H1 (cell line): ENCODE results near the gene SSUH2. TPM values are rescaled to one million over a fixed set of nuclear protein-coding genes. Genes with fewer than 3 reads are reported as not detected.

Source experiments
- CTCF ChIA-PET: fragments of 300-600 bp; sonication (Branson Sonifier 250); formaldehyde crosslinking; loops from one replicate; lab custom pipeline; 2021; ENCODE audit not compliant: partially characterized antibody; lab: Charles Lee
- POLR2A ChIA-PET: fragments of 300-600 bp; sonication (Branson Sonifier 250); formaldehyde crosslinking; loops from one replicate; lab custom pipeline; 2021; ENCODE audit warnings: inconsistent platforms; ENCODE audit not compliant: partially characterized antibody; lab: Charles Lee
- DNase-seq, 2 experiments: peaks; one replicate each; pipeline versions ENCODE4 v3.0.0 to v3.0.0-alpha.2; 2010 to 2022; ENCODE audit warnings: low spot score in 2 of 2, low read depth in 1 of 2, mixed read lengths in 1 of 2
- FAIRE-seq: peaks from 2 replicates; lab custom pipeline; 2011; peaks lifted over from hg19 to GRCh38; lab: Jason Lieb, UNC
- H2AFZ ChIP-seq: 2 replicates; pipeline ENCODE4 v1.8.1; 2012; ENCODE audit warnings: low read length, inconsistent platforms
- H2AK5ac ChIP-seq: 2 replicates; pipeline ENCODE4 v1.6.1; 2013; ENCODE audit warnings: low read depth, low read length
- H2BK120ac ChIP-seq: replicated peaks from 2 replicates; pipeline ENCODE3; 2013; ENCODE audit warnings: low read depth, low read length, inconsistent platforms
- H2BK12ac ChIP-seq: 2 replicates; pipeline ENCODE4 v1.6.1; 2013; ENCODE audit warnings: low read depth, low read length
- H2BK15ac ChIP-seq: 2 replicates; pipeline ENCODE4 v1.6.1; 2013; ENCODE audit warnings: low read length
- H2BK20ac ChIP-seq: 2 replicates; pipeline ENCODE4 v1.6.1; 2013; ENCODE audit warnings: low read length
- H2BK5ac ChIP-seq: 2 replicates; pipeline ENCODE4 v1.6.1; 2013; ENCODE audit warnings: low read depth, low read length
- H3K14ac ChIP-seq: 2 replicates; pipeline ENCODE4 v1.6.1; 2013; ENCODE audit warnings: inconsistent platforms; ENCODE audit not compliant: insufficient read length
- H3K18ac ChIP-seq: 2 replicates; pipeline ENCODE4 v1.6.1; 2013; ENCODE audit warnings: low read length; ENCODE audit errors: extremely low read depth
- H3K23ac ChIP-seq: 2 replicates; pipeline ENCODE4 v1.6.1; 2013; ENCODE audit warnings: inconsistent platforms; ENCODE audit not compliant: insufficient read length
- H3K23me2 ChIP-seq: 2 replicates; pipeline ENCODE4 v1.6.1; 2013; ENCODE audit warnings: low read depth, low read length
- H3K27ac ChIP-seq: 2 replicates; pipeline ENCODE4 v1.6.1; 2011; ENCODE audit warnings: low read depth, low read length, inconsistent platforms
- H3K27me3 ChIP-seq, 4 experiments: replicated peaks in 1 of 4; 1 replicate in 1 of 4; 2 replicates in 3 of 4; pipeline versions ENCODE4 v1.6.1 to v1.8.1; 2011 to 2013; ENCODE audit warnings: low read length in 3 of 4, mild to moderate bottlenecking in 3 of 4, inconsistent platforms in 2 of 4, mixed read lengths in 2 of 4, moderate library complexity in 1 of 4; ENCODE audit not compliant: control insufficient read depth in 3 of 4, insufficient read depth in 3 of 4; ENCODE audit errors: extremely low read depth in 1 of 4
- H3K36me3 ChIP-seq, 4 experiments: 2 replicates each; pipeline versions ENCODE4 v1.6.1 to v1.8.1; 2011 to 2013; ENCODE audit warnings: mild to moderate bottlenecking in 4 of 4, low read length in 3 of 4, moderate library complexity in 2 of 4, control low read depth in 1 of 4, inconsistent platforms in 1 of 4; ENCODE audit not compliant: insufficient read depth in 4 of 4, control insufficient read depth in 2 of 4
- H3K4ac ChIP-seq: replicated peaks from 2 replicates; pipeline ENCODE3; 2013; ENCODE audit warnings: low read length, low read depth, mixed read lengths, inconsistent platforms; ENCODE audit not compliant: insufficient read length
- H3K4me1 ChIP-seq, 4 experiments: replicated peaks in 1 of 4; 1 replicate in 1 of 4; 2 replicates in 3 of 4; pipeline versions ENCODE4 v1.6.1 to v1.8.1; 2011 to 2013; ENCODE audit warnings: low read length in 3 of 4, inconsistent platforms in 2 of 4, mixed read lengths in 1 of 4; ENCODE audit not compliant: insufficient read depth in 4 of 4, control insufficient read depth in 3 of 4
- H3K4me2 ChIP-seq, 2 experiments: 2 replicates each; pipeline versions ENCODE4 v1.6.1 to v1.8.1; 2011 to 2013; ENCODE audit warnings: low read depth in 2 of 2, low read length in 2 of 2, control low read depth in 1 of 2, inconsistent platforms in 1 of 2, mild to moderate bottlenecking in 1 of 2; ENCODE audit not compliant: insufficient read depth in 1 of 2
- H3K4me3 ChIP-seq, 4 experiments: fragments of 200-600, 300-600 bp in 1 of 4; sonication (generic), shearing (Covaris generic), sonication (Bioruptor Twin) in 1 of 4; 2 replicates each; pipeline versions ENCODE4 v1.5.1 to v1.8.1; 2011 to 2016; ENCODE audit warnings: low read length in 4 of 4, low read depth in 3 of 4, control low read depth in 2 of 4, inconsistent platforms in 2 of 4, mild to moderate bottlenecking in 2 of 4, mixed read lengths in 1 of 4, moderate library complexity in 1 of 4; ENCODE audit not compliant: insufficient read depth in 2 of 4; ENCODE audit errors: extremely low read depth in 1 of 4
- H3K56ac ChIP-seq: replicated peaks from 2 replicates; pipeline ENCODE3; 2013; ENCODE audit warnings: low read depth, mild to moderate bottlenecking, mixed read lengths, low read length, inconsistent platforms; ENCODE audit not compliant: insufficient read length
- H3K79me1 ChIP-seq: 2 replicates; pipeline ENCODE4 v1.6.1; 2013; ENCODE audit warnings: low read depth, low read length, control low read depth
- H3K79me2 ChIP-seq, 2 experiments: 2 replicates each; pipeline versions ENCODE4 v1.6.1 to v1.8.1; 2012 to 2013; ENCODE audit warnings: low read length in 2 of 2, mild to moderate bottlenecking in 2 of 2, inconsistent platforms in 1 of 2; ENCODE audit not compliant: insufficient read depth in 2 of 2, control insufficient read depth in 1 of 2
- H3K9ac ChIP-seq, 4 experiments: replicated peaks in 1 of 4; 1 replicate in 1 of 4; 2 replicates in 3 of 4; pipeline versions ENCODE4 v1.6.1 to v1.8.1; 2011 to 2013; ENCODE audit warnings: low read depth in 3 of 4, low read length in 3 of 4, control low read depth in 2 of 4, mild to moderate bottlenecking in 2 of 4, moderate library complexity in 2 of 4, inconsistent platforms in 1 of 4; ENCODE audit errors: extremely low read depth in 1 of 4
- H3K9me3 ChIP-seq, 2 experiments: 2 replicates each; pipeline versions ENCODE4 v1.6.1 to v1.8.1; 2012 to 2013; ENCODE audit warnings: mild to moderate bottlenecking in 2 of 2, moderate library complexity in 2 of 2, control low read depth in 1 of 2, inconsistent platforms in 1 of 2, low read depth in 1 of 2, low read length in 1 of 2, mixed read lengths in 1 of 2; ENCODE audit not compliant: insufficient read depth in 2 of 2
- H4K20me1 ChIP-seq, 2 experiments: replicated peaks in 1 of 2; 2 replicates each; pipeline versions ENCODE3 to v1.8.1; 2011 to 2013; ENCODE audit warnings: inconsistent platforms in 2 of 2, low read length in 2 of 2, mild to moderate bottlenecking in 1 of 2; ENCODE audit not compliant: insufficient read depth in 2 of 2, control insufficient read depth in 1 of 2
- H4K5ac ChIP-seq: 2 replicates; pipeline ENCODE4 v1.6.1; 2013; ENCODE audit warnings: low read length, low read depth, mixed read lengths, inconsistent platforms; ENCODE audit not compliant: insufficient read length
- H4K8ac ChIP-seq: 2 replicates; pipeline ENCODE4 v1.8.0; 2013; ENCODE audit warnings: mild to moderate bottlenecking, moderate library complexity, low read length, inconsistent platforms; ENCODE audit not compliant: insufficient read depth; ENCODE audit errors: extremely low read depth
- H4K91ac ChIP-seq: replicated peaks from 2 replicates; pipeline ENCODE3; 2013; ENCODE audit warnings: low read length, mixed read lengths, inconsistent platforms; ENCODE audit not compliant: insufficient read length
- ATF3 ChIP-seq: IDR thresholded peaks from 2 replicates; pipeline ENCODE4 v1.6.1; 2011; ENCODE audit warnings: low read depth, mild to moderate bottlenecking, low read length; ENCODE audit not compliant: insufficient read depth
- CBX5 ChIP-seq: fragments of 300-800, 300-1000 bp; sonication (generic); IDR thresholded peaks from 2 replicates; pipeline ENCODE4 v1.7.1; 2016; ENCODE audit warnings: antibody characterized with exemption, low read length, low read depth
- CEBPB ChIP-seq: IDR thresholded peaks from 2 replicates; pipeline ENCODE4 v1.6.1; 2012; ENCODE audit warnings: low read depth, low read length
- CTCF ChIP-seq, 3 experiments: IDR thresholded peaks; 1 replicate in 2 of 3; 2 replicates in 1 of 3; pipeline versions ENCODE4 v1.5.1 to v1.6.1; 2011; ENCODE audit warnings: low read length in 3 of 3, mild to moderate bottlenecking in 3 of 3, inconsistent platforms in 2 of 3, low read depth in 1 of 3, moderate library complexity in 1 of 3; ENCODE audit not compliant: insufficient read depth in 1 of 3; ENCODE audit errors: control extremely low read depth in 1 of 3
- EP300 ChIP-seq, 2 experiments: IDR thresholded peaks; 1 replicate in 1 of 2; 2 replicates in 1 of 2; pipeline ENCODE4 v1.6.1; 2011 to 2012; ENCODE audit warnings: low read depth in 2 of 2, low read length in 2 of 2, mild to moderate bottlenecking in 2 of 2, borderline replicate concordance in 1 of 2, inconsistent platforms in 1 of 2, moderate library complexity in 1 of 2
- EZH2 ChIP-seq: fragments of 200-600 bp; sonication (generic); IDR thresholded peaks from 2 replicates; pipeline ENCODE4 v1.7.1; 2012; ENCODE audit warnings: low read depth, mild to moderate bottlenecking, moderate library complexity, low read length, inconsistent platforms; ENCODE audit not compliant: severe bottlenecking
- FOSL1 ChIP-seq: IDR thresholded peaks from 2 replicates; pipeline ENCODE4 v1.6.1; 2011; ENCODE audit warnings: mild to moderate bottlenecking, low read depth, low read length, moderate library complexity; ENCODE audit not compliant: insufficient read depth
- TAF7 ChIP-seq: optimal IDR thresholded peaks from 2 replicates; pipeline ENCODE3; 2011; ENCODE audit warnings: low read depth, mild to moderate bottlenecking, inconsistent platforms, low read length, moderate library complexity, borderline replicate concordance
- TCF12 ChIP-seq: IDR thresholded peaks from 2 replicates; pipeline ENCODE4 v1.6.1; 2011; ENCODE audit warnings: low read depth, mild to moderate bottlenecking, low read length
- WGBS, 2 experiments: shearing (Covaris generic) in 1 of 2; methylation state at CpG; one replicate each; pipeline versions ENCODE4 v1.1.6 to v1.1.7; 2013 to 2015; ENCODE audit warnings: low lambda C conversion rate in 2 of 2, mixed read lengths in 2 of 2, inconsistent platforms in 1 of 2, low coverage in 1 of 2, missing lambda C conversion rate in 1 of 2; ENCODE audit not compliant: insufficient replicate concordance in 2 of 2, insufficient coverage in 1 of 2, insufficient read length in 1 of 2; ENCODE audit errors: extremely low coverage in 1 of 2, missing lambda C conversion rate in 1 of 2; 5-methylcytosine and 5-hydroxymethylcytosine counted together
- polyA plus RNA-seq, 7 experiments: library from polyadenylated mRNA; depleted of rRNA in 3 of 7; stranded (reverse) in 5 of 7; unstranded in 2 of 7; fragments of >200 nt in 5 of 7; fragments of 200-250 nt in 2 of 7; gene quantifications; 1 replicate in 5 of 7; 2 replicates in 1 of 7; 4 replicates in 1 of 7; pipeline versions ENCODE4 v1.2.1 to v1.2.3, GENCODE V29; 2011 to 2013; ENCODE audit warnings: missing spikeins in 2 of 7, mixed read lengths in 2 of 7
- total RNA-seq: library from RNA; stranded (reverse); fragmentation: NEBNext Ultra II Directional; extraction: Animal tissue kit (Norgen Biotek cat#: 25700); gene quantifications from 2 replicates; pipeline ENCODE4 v1.2.1, GENCODE V29; 2021

Gene SSUH2
- total and polyA plus RNA-seq, 2 of the 8 experiments (the other 6 are each of a cell fraction or from before 2014, with no cell fraction given) = 0.62 to 0.69 TPM

- H3K14ac ChIP-seq = no peak overlapping the region
- DNase-seq (no peak), FAIRE-seq (no peak)
- no peak overlapping the region for H2AK5ac ChIP-seq
- H2BK12ac ChIP-seq = no peak overlapping the region
- H3K4me2 ChIP-seq = no peak overlapping the region
- no peak overlapping the region for H3K23ac ChIP-seq
- H3K9me3 ChIP-seq = no peaks in the 10 kb centered on the region
- H3K9ac ChIP-seq = no peak overlapping the region
- no peaks in the 10 kb centered on the region; a peak in 2 of 7 replicates for H3K27me3 ChIP-seq
- no peak overlapping the region for H3K4me3 ChIP-seq
- H2AFZ ChIP-seq = no peak overlapping the region
- 86% methylated on average over 16 of the region's 16 CpGs; no CpG with 5 or more reads in 1 of the 2 experiments for WGBS, 2 experiments
- no peaks in the 10 kb centered on the region for H3K79me1 ChIP-seq
- no peaks in the 10 kb centered on the region for H3K36me3 ChIP-seq
- no peak overlapping the region for H3K27ac ChIP-seq
- no peaks in the 10 kb centered on the region for H4K20me1 ChIP-seq
- H3K23me2 ChIP-seq = no peaks in the 10 kb centered on the region
- H2BK15ac ChIP-seq = no peak overlapping the region
- no peak overlapping the region for H3K18ac ChIP-seq
- ChIA-PET CTCF (no interaction called here), POLR2A (no interaction called here)
- no peak overlapping the region for H2BK120ac ChIP-seq
- no peaks in the 10 kb centered on the region for H3K4me1 ChIP-seq
- no peak overlapping the region for H3K4ac ChIP-seq
- no peak overlapping the region for H2BK20ac ChIP-seq
- no peak overlapping the region for H2BK5ac ChIP-seq
- no peak overlapping the region for H4K5ac ChIP-seq
- no peak overlapping the region for H4K91ac ChIP-seq
- H3K79me2 ChIP-seq = no peaks in the 10 kb centered on the region
- no peak overlapping the region for H4K8ac ChIP-seq
- no peak overlapping the region for H3K56ac ChIP-seq
- no peak for TF ChIP-seq ATF3
- TF ChIP-seq TAF7 = no peak
- TF ChIP-seq TCF12 = no peak
- no peak for TF ChIP-seq CEBPB
- no peak for TF ChIP-seq CBX5
- TF ChIP-seq EP300 (IDR thresholded peaks at IDR 0.05; ENCODE audit: borderline replicate concordance in 1 of 2, low read depth in 2 of 2, low read length in 2 of 2) = no peak
- no peak for TF ChIP-seq EZH2
- TF ChIP-seq CTCF (IDR thresholded peaks at IDR 0.05; ENCODE audit: control extremely low read depth in 1 of 3, insufficient read depth in 1 of 3, low read depth in 1 of 3, low read length in 3 of 3) = no peak
- TF ChIP-seq FOSL1 = no peak
These were observed 15.2 kb downstream of the SSUH2 start for GRCh38 chr3:8629151-8630021.
